M059J (cell line): ENCODE data around the gene FAM13A. TPM values are rescaled to one million over a fixed set of nuclear protein-coding genes. Genes with fewer than 3 reads are reported as not detected.
"Not testable (repeated sequence)": the region's sequence is repeated elsewhere in the genome, so short reads cannot be mapped to it uniquely, and the experiment has no call there.

ENCODE experiments used
- DNase-seq: peaks from one replicate; pipeline ENCODE4 v3.0.0-alpha.2; 2012; ENCODE audit warnings: low read depth
- total RNA-seq: library from RNA; depleted of rRNA; stranded (reverse); fragments of >200 nt; shearing (Covaris generic); gene quantifications from 2 replicates; pipeline ENCODE4 v1.2.3, GENCODE V29; 2014

The FAM13A gene
- total RNA-seq, 1 experiment from 2014 or later, result 9.7 TPM

- peak; percentile 84 for DNase-seq
These were observed 156.6 kb downstream of the FAM13A start for GRCh38 chr4:88900432-88900831.

- DNase-seq, result no peak
These were observed 159.2 kb downstream of the FAM13A start for GRCh38 chr4:88897752-88898151.

GRCh38 chr4:88897180-88897579, 159.8 kb downstream of the FAM13A start:
- DNase-seq, result peak; percentile 14

- no peak for DNase-seq
These were observed 163.0 kb downstream of the FAM13A start for GRCh38 chr4:88893961-88894360.

GRCh38 chr4:88892646-88893045, 164.3 kb downstream of the FAM13A start:
- no peak for DNase-seq

GRCh38 chr4:88891636-88892035, 165.3 kb downstream of the FAM13A start:
- no peak for DNase-seq

GRCh38 chr4:88887409-88887808, 169.6 kb downstream of the FAM13A start:
- DNase-seq, result peak; percentile 13

GRCh38 chr4:88881227-88881569, 175.8 kb downstream of the FAM13A start:
- DNase-seq, result no peak

- peak; percentile 37 for DNase-seq
These were observed 176.3 kb downstream of the FAM13A start for GRCh38 chr4:88880501-88881226.

- no peak for DNase-seq
These were observed 177.0 kb downstream of the FAM13A start for GRCh38 chr4:88879991-88880390.

- no peak for DNase-seq
These were observed 178.3 kb downstream of the FAM13A start for GRCh38 chr4:88878642-88879041.

- DNase-seq, result no peak
These were observed 186.6 kb downstream of the FAM13A start for GRCh38 chr4:88870428-88870827.

GRCh38 chr4:88868510-88868909, 188.5 kb downstream of the FAM13A start:
- DNase-seq, result no peak

- DNase-seq, result peak; percentile 57
These were observed 190.0 kb downstream of the FAM13A start for GRCh38 chr4:88866862-88867550.

- DNase-seq, result no peak
These were observed 191.5 kb downstream of the FAM13A start for GRCh38 chr4:88865466-88865865.

GRCh38 chr4:88865046-88865445, 191.9 kb downstream of the FAM13A start:
- DNase-seq, result no peak

- DNase-seq, result no peak
These were observed 196.4 kb downstream of the FAM13A start for GRCh38 chr4:88860586-88860985.

- DNase-seq, result no peak
These were observed 197.7 kb downstream of the FAM13A start for GRCh38 chr4:88859191-88859812.

- DNase-seq, result no peak
These were observed 198.2 kb downstream of the FAM13A start for GRCh38 chr4:88858752-88859151.

- peak; percentile 4 for DNase-seq
These were observed 199.4 kb downstream of the FAM13A start for GRCh38 chr4:88857588-88857987.

- DNase-seq, result peak; percentile 8
These were observed 202.5 kb downstream of the FAM13A start for GRCh38 chr4:88854481-88854880.

- not testable (repeated sequence) for DNase-seq
These were observed 203.4 kb downstream of the FAM13A start for GRCh38 chr4:88853583-88853982.

GRCh38 chr4:88846206-88846790, 210.7 kb downstream of the FAM13A start:
- no peak for DNase-seq
